ENCODE results near the gene TBX10. TPM values are rescaled to one million over a fixed set of nuclear protein-coding genes. Genes with fewer than 3 reads are reported as not detected.
"Not testable (repeated sequence)": the region's sequence is repeated elsewhere in the genome, so short reads cannot be mapped to it uniquely, and the experiment has no call there.

Gene TBX10
- total RNA-seq, 1 experiment from 2014 or later: not detected

GRCh38 chr11:67662142-67662834 lies 22.7 kb upstream of the TBX10 start:
- CTCF ChIA-PET: interaction anchor here (1.4 kb wide), 1 partner anchor 32 kb away, joined by 4 read pairs; no protein-coding TSS in a partner anchor
- no peak for ATAC-seq
- no peak for TF ChIP-seq CTCF (IDR thresholded peaks at IDR 0.05)
- no peak for TF ChIP-seq TCF7L2 (IDR thresholded peaks at IDR 0.05; ENCODE audit: low read depth, low read length)
- no peak for TF ChIP-seq REST (IDR thresholded peaks at IDR 0.05; ENCODE audit: insufficient read depth in 1 of 2, low read depth in 2 of 2, low read length in 1 of 2)
- TF ChIP-seq POLR2AphosphoS5 (IDR thresholded peaks at IDR 0.05; ENCODE audit: low read depth, low read length): no peak
- TF ChIP-seq SIN3A (IDR thresholded peaks at IDR 0.05; ENCODE audit: borderline replicate concordance, insufficient read depth, low read depth, low read length): no peak
- Histone ChIP-seq H3K27me3 (ENCODE audit: control insufficient read depth, insufficient read depth, low read length) (no peaks in the 10 kb centered on the region), H3K27ac (ENCODE audit: low read length) (no peak overlapping the region), H3K4me3 (ENCODE audit: low read depth in 2 of 2, low read length in 2 of 2) (no peak overlapping the region), H3K36me3 (ENCODE audit: control insufficient read depth, insufficient read depth, low read length) (no peaks in the 10 kb centered on the region), H3K4me1 (ENCODE audit: control insufficient read depth, insufficient read depth, low read length) (no peaks in the 10 kb centered on the region), H3K9me3 (ENCODE audit: control insufficient read depth, insufficient read depth, low read depth, low read length) (no peaks in the 10 kb centered on the region)
- POLR2A ChIA-PET: no interaction called here
- in situ Hi-C loops (cut with HindIII; ENCODE audit: low pct_unique_long_range_greater_than_20kb, low sequenced_read_pairs) (no loop called here), intact Hi-C loops (cut with micrococcal nuclease; ENCODE audit: unreplicated experiment) (no loop called here)
- BruUV-seq (replicated peaks): no TSS peak
- no peak for DNase-seq (ENCODE audit: low read depth, low spot score)

DNA sequence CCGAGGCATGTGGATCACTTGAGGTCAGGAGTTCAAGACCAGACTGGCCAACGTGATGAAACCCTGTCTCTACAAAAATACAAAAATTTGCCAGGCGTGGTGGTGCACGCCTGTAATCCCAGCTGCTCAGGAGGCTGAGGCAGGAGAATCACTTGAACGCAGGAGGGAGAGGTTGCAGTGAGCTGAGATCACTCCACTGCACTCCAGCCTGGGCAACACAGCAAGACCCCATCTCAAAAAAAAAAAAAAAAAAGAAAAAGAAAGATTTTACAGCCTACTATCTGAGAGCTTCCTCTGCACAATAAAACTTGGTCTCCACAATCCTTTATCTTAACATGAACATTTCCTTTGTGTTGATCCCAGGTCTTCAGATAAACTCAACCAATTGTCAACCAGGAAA lies 21.2 kb upstream of the TBX10 start:
- H3K36me3 ChIP-seq (ENCODE audit: control insufficient read depth, insufficient read depth, low read length); DNase-seq (ENCODE audit: low read depth, low spot score); H3K4me1 ChIP-seq (ENCODE audit: control insufficient read depth, insufficient read depth, low read length); BruUV-seq (replicated peaks); in situ Hi-C loops (cut with HindIII; ENCODE audit: low pct_unique_long_range_greater_than_20kb, low sequenced_read_pairs); H3K4me3 ChIP-seq (ENCODE audit: low read depth in 2 of 2, low read length in 2 of 2); ATAC-seq; H3K9me3 ChIP-seq (ENCODE audit: control insufficient read depth, insufficient read depth, low read depth, low read length); H3K27me3 ChIP-seq (ENCODE audit: control insufficient read depth, insufficient read depth, low read length); H3K27ac ChIP-seq (ENCODE audit: low read length); intact Hi-C loops (cut with micrococcal nuclease; ENCODE audit: unreplicated experiment): not testable (repeated sequence)
- CTCF ChIA-PET: interaction anchor here (0.7 to 2.0 kb wide), 2 partner anchors 23 to 32 kb away, joined by 15 to 23 read pairs; partner anchors contain the start of gene NUDT8
- POLR2A ChIA-PET: interaction anchor here (0.6 kb wide), 1 partner anchor 85 kb away, joined by 9 read pairs; no protein-coding TSS in a partner anchor

GRCh38 chr11:67659651-67660165 lies 20.1 kb upstream of the TBX10 start:
- peak; percentile 35 for TF ChIP-seq CTCF (IDR thresholded peaks at IDR 0.05)
- POLR2A ChIA-PET: not testable (repeated sequence)

More at GRCh38 chr11:67659651-67660165, 20.1 kb upstream of the TBX10 start:
- H3K27me3 ChIP-seq (ENCODE audit: control insufficient read depth, insufficient read depth, low read length); DNase-seq (ENCODE audit: low read depth, low spot score); in situ Hi-C loops (cut with HindIII; ENCODE audit: low pct_unique_long_range_greater_than_20kb, low sequenced_read_pairs); H3K9me3 ChIP-seq (ENCODE audit: control insufficient read depth, insufficient read depth, low read depth, low read length); H3K27ac ChIP-seq (ENCODE audit: low read length); H3K36me3 ChIP-seq (ENCODE audit: control insufficient read depth, insufficient read depth, low read length); BruUV-seq (replicated peaks); H3K4me1 ChIP-seq (ENCODE audit: control insufficient read depth, insufficient read depth, low read length); H3K4me3 ChIP-seq (ENCODE audit: low read depth in 2 of 2, low read length in 2 of 2); ATAC-seq; intact Hi-C loops (cut with micrococcal nuclease; ENCODE audit: unreplicated experiment): not testable (repeated sequence)
- CTCF ChIA-PET: interaction anchor here (0.6 to 2.0 kb wide), 8 partner anchors 9 to 54 kb away, joined by 3 to 23 read pairs (median 4); partner anchors contain the start of genes ACY3 and NUDT8
